Tibial artery (tissue), 4 donors: Measurements from ENCODE around the gene ARHGDIA.

Experiments used
- DNase-seq, 2 donors: peaks; one replicate each; pipeline ENCODE4 v3.0.0-alpha.2; 2019
- H3K27ac ChIP-seq, 2 donors: fragments of 200-600 bp; sonication (generic) in 1 of 2; 1 replicate in 1 of 2; 2 replicates in 1 of 2; pipeline ENCODE4 v1.5.1; 2018 to 2019; ENCODE audit warnings: mild to moderate bottlenecking in 1 of 2
- H3K27me3 ChIP-seq, 2 donors: fragments of 200-600 bp; sonication (generic) in 1 of 2; one replicate each; pipeline versions ENCODE4 v1.5.1 to v1.6.0; 2016 to 2019
- H3K36me3 ChIP-seq, 3 donors: fragments of 200-600 bp; sonication (generic) in 2 of 3; one replicate each; pipeline ENCODE4 v1.5.1; 2016 to 2019; ENCODE audit warnings: mild to moderate bottlenecking in 2 of 3
- H3K4me1 ChIP-seq, 4 donors: fragments of 200-600 bp; sonication (generic) in 2 of 4; 1 replicate in 3 of 4; 2 replicates in 1 of 4; pipeline ENCODE4 v1.5.1; 2016 to 2019
- H3K4me3 ChIP-seq, 2 donors: fragments of 200-600 bp; sonication (generic) in 1 of 2; 1 replicate in 1 of 2; 2 replicates in 1 of 2; pipeline ENCODE4 v1.5.1; 2018 to 2019; ENCODE audit warnings: mild to moderate bottlenecking in 2 of 2
- H3K9me3 ChIP-seq, 3 donors: fragments of 200-600 bp; sonication (generic) in 1 of 3; one replicate each; pipeline ENCODE4 v1.5.1; 2016 to 2019
- intact Hi-C: fragments of 100-400 bp; cut with DNase I; formaldehyde crosslinking; loops from one replicate; pipeline ENCODE4 v1.15.0; 2023; ENCODE audit warnings: low total_unique reads
- TF ChIP-seq, protein P1 (sequence below), 2 experiments: fragments of 200-600 bp in 1 of 2; fragments of 450-650 bp in 1 of 2; IDR thresholded peaks; one replicate each; pipeline ENCODE4 v1.5.1; 2017 to 2019; ENCODE audit warnings: antibody characterized with exemption in 2 of 2, mild to moderate bottlenecking in 1 of 2, moderate library complexity in 1 of 2

Gene ARHGDIA

DNA sequence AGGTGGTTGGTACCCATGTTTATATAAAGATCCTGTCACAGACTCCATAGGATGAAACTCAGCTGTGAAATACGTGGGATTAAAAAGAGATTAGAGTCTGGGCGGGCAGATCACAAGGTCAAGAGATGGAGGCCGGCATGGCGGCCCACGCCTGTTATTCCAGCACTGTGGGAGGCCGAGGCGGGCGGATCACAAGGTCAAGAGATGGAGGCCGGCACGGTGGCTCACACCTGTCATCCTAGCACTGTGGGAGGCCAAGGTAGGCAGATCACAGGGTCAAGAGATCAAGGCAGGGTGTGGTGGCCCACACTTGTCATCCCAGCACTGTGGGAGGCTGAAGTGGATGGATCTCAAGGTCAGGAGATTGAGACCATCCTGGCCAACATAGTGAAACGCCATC is 24.3 kb upstream of the ARHGDIA start:
- Histone ChIP-seq H3K4me1 (peaks cover 0 to 21% (median 13%) of the 10 kb centered on the region in 4 donors), H3K4me3 (no peak overlapping the region), H3K27ac (no peak overlapping the region), H3K27me3 (no peaks in the 10 kb centered on the region), H3K36me3 (peaks cover 36 to 66% (median 36%) of the 10 kb centered on the region in 3 donors), H3K9me3 (no peaks in the 10 kb centered on the region)
- TF ChIP-seq, protein P1, sequence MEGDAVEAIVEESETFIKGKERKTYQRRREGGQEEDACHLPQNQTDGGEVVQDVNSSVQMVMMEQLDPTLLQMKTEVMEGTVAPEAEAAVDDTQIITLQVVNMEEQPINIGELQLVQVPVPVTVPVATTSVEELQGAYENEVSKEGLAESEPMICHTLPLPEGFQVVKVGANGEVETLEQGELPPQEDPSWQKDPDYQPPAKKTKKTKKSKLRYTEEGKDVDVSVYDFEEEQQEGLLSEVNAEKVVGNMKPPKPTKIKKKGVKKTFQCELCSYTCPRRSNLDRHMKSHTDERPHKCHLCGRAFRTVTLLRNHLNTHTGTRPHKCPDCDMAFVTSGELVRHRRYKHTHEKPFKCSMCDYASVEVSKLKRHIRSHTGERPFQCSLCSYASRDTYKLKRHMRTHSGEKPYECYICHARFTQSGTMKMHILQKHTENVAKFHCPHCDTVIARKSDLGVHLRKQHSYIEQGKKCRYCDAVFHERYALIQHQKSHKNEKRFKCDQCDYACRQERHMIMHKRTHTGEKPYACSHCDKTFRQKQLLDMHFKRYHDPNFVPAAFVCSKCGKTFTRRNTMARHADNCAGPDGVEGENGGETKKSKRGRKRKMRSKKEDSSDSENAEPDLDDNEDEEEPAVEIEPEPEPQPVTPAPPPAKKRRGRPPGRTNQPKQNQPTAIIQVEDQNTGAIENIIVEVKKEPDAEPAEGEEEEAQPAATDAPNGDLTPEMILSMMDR (IDR thresholded peaks at IDR 0.05), result no peak
- DNase-seq, result no peak
- intact Hi-C loops, result no loop called here

- no peaks in the 10 kb centered on the region for H3K9me3 ChIP-seq
- intact Hi-C loops, result no loop called here
- peaks cover 0 to 32% (median 25%) of the 10 kb centered on the region in 4 donors for H3K4me1 ChIP-seq
- H3K36me3 ChIP-seq, result peaks cover 40 to 65% (median 47%) of the 10 kb centered on the region in 3 donors
- H3K4me3 ChIP-seq, result peak overlapping the region; percentile 90 to 98
- peak overlapping the region; percentile 95 to 96 for H3K27ac ChIP-seq
- no peaks in the 10 kb centered on the region for H3K27me3 ChIP-seq
- TF ChIP-seq, protein P1 (IDR thresholded peaks at IDR 0.05), result no peak
- DNase-seq, result no peak
These were observed 20.1 kb upstream of the ARHGDIA start for GRCh38 chr17:81891303-81891552.

DNA sequence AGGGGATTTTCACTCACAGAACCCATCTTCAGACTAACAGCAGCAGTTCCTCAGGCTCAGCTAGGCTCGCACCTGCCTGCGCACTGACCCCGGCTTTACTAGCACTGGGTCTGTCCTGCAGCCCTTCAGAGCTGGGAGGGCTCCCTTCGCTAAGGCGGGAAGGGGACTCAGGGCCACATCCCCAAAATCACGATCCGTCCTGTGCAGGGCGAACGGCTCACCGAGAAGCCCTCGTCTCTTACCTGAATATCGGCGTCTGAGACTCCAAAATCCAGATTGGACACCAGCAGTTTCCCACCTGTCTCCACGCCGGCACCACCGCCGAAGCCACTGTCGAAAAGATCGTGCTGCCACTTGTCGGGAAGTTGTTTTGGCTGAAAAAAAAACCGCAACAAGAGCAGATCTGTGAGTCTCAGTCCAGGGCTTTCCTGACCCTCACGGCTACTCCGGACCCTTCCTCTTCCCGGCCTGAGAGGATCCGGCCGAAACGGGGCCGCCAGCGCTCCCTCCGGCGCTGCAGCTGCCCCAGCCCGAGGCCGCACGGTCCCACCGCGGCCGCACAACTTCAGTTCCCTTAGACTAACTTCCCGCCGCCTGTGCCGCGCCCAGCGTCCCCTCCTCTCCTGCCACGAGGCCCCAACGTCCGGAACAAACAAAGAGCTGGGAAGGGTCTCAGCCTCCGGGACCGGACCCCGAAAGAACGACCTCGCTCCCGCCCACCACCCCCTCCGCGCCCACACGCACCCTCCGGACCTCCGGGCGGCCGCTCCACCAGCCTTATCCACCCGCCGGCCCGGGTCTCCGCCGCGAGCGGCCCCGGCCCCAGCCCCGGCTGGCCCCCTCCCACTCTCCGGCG is 19.5 kb upstream of the ARHGDIA start:
- peak overlapping the region; percentile 90 to 98 for H3K4me3 ChIP-seq
- TF ChIP-seq, protein P1 (IDR thresholded peaks at IDR 0.05), result no peak
- H3K9me3 ChIP-seq, result no peaks in the 10 kb centered on the region
- intact Hi-C loops, result no loop called here
- no peaks in the 10 kb centered on the region for H3K27me3 ChIP-seq
- H3K36me3 ChIP-seq, result peaks cover 35 to 65% (median 47%) of the 10 kb centered on the region in 3 donors
- peak overlapping the region; percentile 95 to 96 for H3K27ac ChIP-seq
- peak in 1 of 2 donors; percentile 65 for DNase-seq
- peaks cover 0 to 32% (median 25%) of the 10 kb centered on the region in 4 donors for H3K4me1 ChIP-seq

GRCh38 chr17:81889602-81890001 is 18.5 kb upstream of the ARHGDIA start:
- H3K9me3 ChIP-seq, result no peaks in the 10 kb centered on the region
- intact Hi-C loops, result no loop called here
- no peak overlapping the region for H3K4me3 ChIP-seq
- H3K27me3 ChIP-seq, result no peaks in the 10 kb centered on the region
- DNase-seq, result no peak
- peaks cover 0 to 42% (median 31%) of the 10 kb centered on the region in 4 donors for H3K4me1 ChIP-seq
- H3K36me3 ChIP-seq, result peaks cover 32 to 66% (median 52%) of the 10 kb centered on the region in 3 donors
- no peak overlapping the region for H3K27ac ChIP-seq
- TF ChIP-seq, protein P1 (IDR thresholded peaks at IDR 0.05), result no peak

DNA sequence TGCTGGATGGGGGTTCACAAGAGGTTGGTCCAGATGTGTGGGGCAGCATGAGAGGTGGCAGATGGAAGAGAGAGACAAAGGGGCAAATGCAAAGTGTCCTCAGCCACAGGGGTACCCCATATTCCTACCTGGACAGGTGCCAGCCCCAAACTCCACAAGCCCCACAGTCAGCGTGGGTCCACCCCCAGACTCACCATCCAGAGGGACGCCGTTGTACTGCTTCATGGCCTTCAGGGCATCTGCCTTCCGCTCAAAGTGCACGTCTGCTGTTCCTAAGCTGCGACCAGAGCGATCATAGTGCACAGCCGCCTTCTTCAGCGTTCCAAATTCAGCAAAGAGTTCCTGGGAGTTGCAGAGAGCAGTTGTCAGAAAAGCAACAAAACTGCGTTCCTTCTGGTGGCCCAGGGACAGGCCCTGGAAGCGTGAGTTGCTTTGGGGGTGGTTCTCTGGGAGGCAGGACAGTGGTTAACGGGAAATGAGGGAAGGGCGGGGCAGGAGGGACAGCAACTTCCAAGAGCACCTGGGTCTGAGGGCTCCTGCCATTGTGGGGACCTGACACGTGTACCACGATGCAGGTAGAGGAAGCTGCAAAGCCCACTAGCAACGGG is 18.0 kb upstream of the ARHGDIA start:
- Histone ChIP-seq H3K27me3 (no peaks in the 10 kb centered on the region), H3K36me3 (peaks cover 32 to 66% (median 53%) of the 10 kb centered on the region in 3 donors), H3K4me3 (no peak overlapping the region), H3K9me3 (no peaks in the 10 kb centered on the region), H3K27ac (no peak overlapping the region), H3K4me1 (peaks cover 0 to 46% (median 34%) of the 10 kb centered on the region in 4 donors)
- TF ChIP-seq, protein P1 (IDR thresholded peaks at IDR 0.05), result no peak
- intact Hi-C loops, result no loop called here
- DNase-seq, result peak in 1 of 2 donors; percentile 64
